Ishikawa (cell line): Measurements from ENCODE around the gene TAF15.

Source experiments
- CEBPB ChIP-seq: IDR thresholded peaks from 2 replicates; pipeline ENCODE4 v1.6.1; 2012
- CREB1 ChIP-seq: IDR thresholded peaks from 2 replicates; pipeline ENCODE4 v1.6.1; 2012; ENCODE audit warnings: low read depth
- EGR1 ChIP-seq: IDR thresholded peaks from 2 replicates; pipeline ENCODE4 v1.6.1; 2012
- EP300 ChIP-seq: IDR thresholded peaks from 2 replicates; pipeline ENCODE4 v1.6.1; 2012; ENCODE audit warnings: borderline replicate concordance
- FOXM1 ChIP-seq: IDR thresholded peaks from 2 replicates; pipeline ENCODE4 v1.6.1; 2012; ENCODE audit warnings: low read depth, borderline replicate concordance
- MAX ChIP-seq: IDR thresholded peaks from 2 replicates; pipeline ENCODE4 v1.6.1; 2012
- NFIC ChIP-seq: IDR thresholded peaks from 2 replicates; pipeline ENCODE4 v1.6.1; 2012
- RAD21 ChIP-seq: IDR thresholded peaks from 2 replicates; pipeline ENCODE4 v1.6.1; 2012; ENCODE audit warnings: low read depth
- REST ChIP-seq: IDR thresholded peaks from 2 replicates; pipeline ENCODE4 v1.6.1; 2012; ENCODE audit warnings: low read depth, mild to moderate bottlenecking
- TAF1 ChIP-seq: IDR thresholded peaks from 2 replicates; pipeline ENCODE4 v1.6.1; 2012; ENCODE audit warnings: low read depth, mild to moderate bottlenecking
- TCF12 ChIP-seq: IDR thresholded peaks from 2 replicates; pipeline ENCODE4 v1.6.1; 2012; ENCODE audit warnings: low read depth
- TEAD4 ChIP-seq: IDR thresholded peaks from 2 replicates; pipeline ENCODE4 v1.6.1; 2012
- USF1 ChIP-seq: IDR thresholded peaks from 2 replicates; pipeline ENCODE4 v1.6.1; 2012
- YY1 ChIP-seq: IDR thresholded peaks from 2 replicates; pipeline ENCODE4 v1.6.1; 2012; ENCODE audit warnings: low read depth
- ZBTB7A ChIP-seq: IDR thresholded peaks from 2 replicates; pipeline ENCODE4 v1.6.1; 2012; ENCODE audit warnings: low read depth

The TAF15 gene

GRCh38 chr17:35808962-35809854 is at the start of gene TAF15:
Gene TAF15 (plus strand): TSS chr17:35809484. CDS start chr17:35809570, 86 bp downstream.
- TF ChIP-seq EGR1 (no peak), FOXM1 (no peak), REST (no peak), ZBTB7A (no peak), MAX (peak; percentile 45), TAF1 (peak; percentile 98), RAD21 (peak; percentile 43; the same call in 1 of the 2 replicates), TEAD4 (peak; percentile 9; the same call in 1 of the 2 replicates), CEBPB (no peak), YY1 (peak; percentile 89), USF1 (no peak), EP300 (peak; percentile 62), NFIC (0 out of 2 replicates have a peak, but pooled peaks have one; percentile 0), TCF12 (no peak; the same call in none of the 2 replicates), CREB1 (0 out of 2 replicates have a peak, but pooled peaks have one; percentile 31)

GRCh38 chr17:35760587-35760986 is 48.7 kb upstream of the TAF15 start, which contains the start of gene C17orf50:
Gene C17orf50 (plus strand): TSS chr17:35760887. CDS start chr17:35760942, 55 bp downstream.
- no peak for TF ChIP-seq EP300
- no peak for TF ChIP-seq MAX

- no peak for TF ChIP-seq FOXM1
- no peak for TF ChIP-seq TCF12
- TF ChIP-seq EP300 = no peak
- no peak for TF ChIP-seq TAF1
- no peak for TF ChIP-seq RAD21
- TF ChIP-seq USF1 = no peak
- TF ChIP-seq YY1 = no peak
- TF ChIP-seq REST = no peak
- no peak for TF ChIP-seq CREB1
- no peak for TF ChIP-seq CEBPB
- no peak for TF ChIP-seq TEAD4
Observed at GRCh38 chr17:35761601-35762000, 47.7 kb upstream of the TAF15 start.

- TF ChIP-seq USF1 = no peak
- no peak for TF ChIP-seq RAD21
Observed at GRCh38 chr17:35763767-35764122, 45.5 kb upstream of the TAF15 start.

- TF ChIP-seq MAX (peak; percentile 93), RAD21 (peak; percentile 78), TEAD4 (no peak), TCF12 (peak; percentile 14; the same call in 1 of the 2 replicates)
Observed at GRCh38 chr17:35764123-35764991, 44.9 kb upstream of the TAF15 start.
